Right cardiac atrium (tissue), 5 donors: Measurements from ENCODE around the gene ADGRD1. TPM values are rescaled to one million over a fixed set of nuclear protein-coding genes. Genes with fewer than 3 reads are reported as not detected.
A peak's percentile ranks its signal among the peaks of the same experiment; 100 is the strongest.

Source experiments
- ATAC-seq, 2 donors: fragments of 200-7000 bp; cut with Tn5 transposase; one replicate each; pipeline versions ENCODE4 v1.8.0 to v1.9.1; 2020; ENCODE audit warnings: moderate library complexity in 2 of 2, mild to moderate bottlenecking in 1 of 2
- DNase-seq, 3 donors: peaks; one replicate each; pipeline ENCODE4 v3.0.0-alpha.2; 2020
- H3K27ac ChIP-seq: one replicate; pipeline ENCODE4 v1.5.1; 2013; ENCODE audit warnings: mild to moderate bottlenecking, low read length, control low read depth, moderate library complexity
- H3K27me3 ChIP-seq: one replicate; pipeline ENCODE4 v1.6.1; 2013; ENCODE audit not compliant: control insufficient read depth, insufficient read depth
- H3K4me1 ChIP-seq: one replicate; pipeline ENCODE4 v1.6.1; 2013; ENCODE audit warnings: low read length; ENCODE audit not compliant: control insufficient read depth, insufficient read depth
- H3K4me3 ChIP-seq: one replicate; pipeline ENCODE4 v1.5.1; 2013; ENCODE audit warnings: low read length, control low read depth
- H3K9me3 ChIP-seq: one replicate; pipeline ENCODE4 v1.6.1; 2013; ENCODE audit warnings: low read length; ENCODE audit not compliant: control insufficient read depth
- WGBS: extraction: QIAGEN DNeasy Blood & Tissue Kit; methylation state at CpG from one replicate; pipeline ENCODE4 v1.1.7; 2013; 5-methylcytosine and 5-hydroxymethylcytosine counted together
- intact Hi-C, 4 donors: fragments of 100-400 bp; cut with DNase I; formaldehyde crosslinking; loops; one replicate each; pipeline versions ENCODE4 v1.11.0 to v1.14.0; 2022 to 2023
- polyA plus RNA-seq: library from polyadenylated mRNA; stranded (reverse); fragments of 200-250 nt; gene quantifications from one replicate; pipeline ENCODE4 v1.2.3, GENCODE V29; 2013
- total RNA-seq, 4 donors: library from RNA; stranded (reverse); fragmentation: NEBNext Ultra II Directional; extraction: Animal tissue kit (Norgen Biotek cat#: 25700); gene quantifications; one replicate each; pipeline ENCODE4 v1.2.1, GENCODE V29; 2021
- donor health status: healthy with polysubstance abuse.
- donor health status: DM: no; HTN: yes; CAD: no.
- donor health status: DM: no; HTN: no; CAD: no.
- donor health status: DM: no; HTN: yes; CAD: no; lungs with severe emphysema.
- donor health status: DM: yes; HTN: yes; CAD: no.

Gene ADGRD1
- total and polyA plus RNA-seq, 5 donors = 50.0 to 386 (median 234) TPM

DNA sequence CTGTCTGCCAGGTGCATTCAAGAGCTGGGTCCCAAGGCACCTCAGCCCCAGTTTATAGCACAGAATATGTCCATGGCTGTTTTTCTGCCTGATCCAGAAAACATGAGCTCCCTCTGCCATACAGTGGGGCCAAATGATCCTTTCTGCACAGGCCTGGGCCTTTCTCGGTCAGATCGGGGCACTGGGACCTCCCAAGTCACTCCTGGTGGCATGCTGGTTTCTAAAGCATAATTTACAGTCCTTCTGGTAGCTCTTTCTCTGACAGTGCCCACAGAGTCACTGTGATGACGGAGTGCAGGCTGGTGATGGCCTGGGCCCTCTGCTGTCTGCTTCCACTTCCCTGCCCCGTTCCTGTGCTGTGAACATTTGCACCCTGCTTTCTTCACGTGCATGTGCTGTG, 99.2 kb downstream of the ADGRD1 start:
- ATAC-seq = no peak
- Histone ChIP-seq H3K9me3 (no peaks in the 10 kb centered on the region), H3K27ac (no peak overlapping the region), H3K4me1 (peaks cover 16% of the 10 kb centered on the region), H3K27me3 (no peaks in the 10 kb centered on the region), H3K4me3 (no peak overlapping the region)
- intact Hi-C loops = no loop called here
- 78% methylated on average over 5 of the region's 5 CpGs for WGBS
- DNase-seq = peak in 1 of 3 donors; percentile 20

DNA sequence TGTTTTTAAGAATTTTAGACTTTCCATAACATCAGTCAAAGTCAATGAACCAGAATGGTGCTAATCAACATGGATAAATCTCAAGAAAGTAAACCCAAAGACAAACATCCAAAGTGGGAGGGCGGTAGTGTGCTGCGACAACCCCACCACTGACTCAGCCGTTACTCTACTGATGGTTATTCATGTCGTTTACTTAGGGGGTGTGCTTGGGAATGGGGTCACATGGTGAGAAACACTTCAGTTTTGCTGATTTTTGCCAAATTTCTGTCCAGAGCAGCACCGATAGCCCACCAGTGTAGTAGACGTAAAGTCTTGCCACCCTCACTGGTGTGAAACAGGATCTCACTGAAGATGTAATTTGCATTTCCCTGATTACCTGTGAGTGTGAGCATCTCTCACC, 99.9 kb downstream of the ADGRD1 start:
- 87% methylated on average over 6 of the region's 6 CpGs for WGBS
- H3K27me3 ChIP-seq = no peaks in the 10 kb centered on the region
- no peak for DNase-seq
- peaks cover 12% of the 10 kb centered on the region for H3K4me1 ChIP-seq
- no peaks in the 10 kb centered on the region for H3K9me3 ChIP-seq
- no peak overlapping the region for H3K4me3 ChIP-seq
- no peak for ATAC-seq
- intact Hi-C loops = no loop called here
- H3K27ac ChIP-seq = no peak overlapping the region

DNA sequence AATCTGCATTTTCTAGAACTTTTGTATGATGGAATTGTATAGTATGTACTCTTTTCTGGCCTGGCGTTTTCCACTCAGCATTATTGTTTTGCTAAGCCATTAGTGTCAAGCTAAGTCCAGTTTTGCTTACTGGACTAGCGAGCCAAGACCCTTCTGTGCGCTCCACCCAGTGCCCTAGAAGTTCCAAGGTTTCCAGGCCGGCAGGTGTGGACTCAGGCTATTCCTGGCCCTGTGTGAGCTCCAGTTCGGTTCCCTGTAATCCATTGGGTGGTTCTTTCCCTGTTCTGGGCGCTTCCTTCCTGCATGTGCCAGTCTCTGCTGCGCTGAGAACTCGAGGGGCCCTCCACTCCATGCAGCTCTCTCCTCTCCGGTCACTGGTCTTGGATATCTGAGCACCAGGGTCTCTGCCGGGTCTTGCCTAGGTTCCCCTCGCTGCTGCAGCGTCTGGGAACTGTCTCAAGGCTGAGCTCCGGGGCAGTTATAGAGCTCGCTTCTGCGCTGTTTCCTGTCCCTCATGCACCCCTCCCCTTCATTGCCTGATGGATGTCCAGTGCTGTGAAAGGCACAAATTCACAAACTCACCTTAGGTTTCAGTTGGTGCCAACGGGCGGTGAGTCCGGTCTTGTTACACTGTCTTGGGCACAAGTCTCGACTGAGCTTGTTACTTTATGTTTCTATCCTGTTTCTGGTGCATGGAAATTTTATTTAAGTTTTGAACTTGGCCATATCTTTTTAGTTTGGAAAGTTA, 100.8 kb downstream of the ADGRD1 start:
- H3K27ac ChIP-seq = no peak overlapping the region
- H3K4me3 ChIP-seq = no peak overlapping the region
- intact Hi-C loops = no loop called here
- H3K9me3 ChIP-seq = no peaks in the 10 kb centered on the region
- no peaks in the 10 kb centered on the region for H3K27me3 ChIP-seq
- 82% methylated on average over 19 of the region's 19 CpGs for WGBS
- H3K4me1 ChIP-seq = peaks cover 8% of the 10 kb centered on the region
- ATAC-seq = no peak
- DNase-seq = peak in 1 of 3 donors; percentile 30

DNA sequence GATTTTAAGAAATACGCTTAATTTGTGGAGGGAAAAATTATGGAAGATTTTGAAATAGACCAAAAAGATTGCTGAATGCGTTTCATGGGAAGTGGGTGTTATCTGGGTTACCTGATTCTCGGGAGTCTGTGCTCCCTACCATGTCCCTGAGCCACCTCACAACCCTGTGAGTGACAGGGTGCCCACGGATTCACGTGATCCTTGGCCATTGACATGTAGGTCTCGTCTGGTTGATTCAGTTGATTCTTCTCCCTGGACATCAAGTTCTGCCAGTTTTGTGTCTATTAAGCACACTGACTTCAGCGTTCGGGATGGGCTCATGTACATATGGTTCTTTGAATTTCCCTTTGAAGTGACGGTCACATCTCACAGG, 101.4 kb downstream of the ADGRD1 start:
- Histone ChIP-seq H3K27ac (no peak overlapping the region), H3K4me3 (no peak overlapping the region), H3K9me3 (no peaks in the 10 kb centered on the region), H3K27me3 (no peaks in the 10 kb centered on the region), H3K4me1 (peaks cover 2% of the 10 kb centered on the region)
- ATAC-seq = no peak
- WGBS = 83% methylated on average over 9 of the region's 9 CpGs
- peak in 1 of 3 donors; percentile 5 for DNase-seq
- intact Hi-C loops = no loop called here

DNA sequence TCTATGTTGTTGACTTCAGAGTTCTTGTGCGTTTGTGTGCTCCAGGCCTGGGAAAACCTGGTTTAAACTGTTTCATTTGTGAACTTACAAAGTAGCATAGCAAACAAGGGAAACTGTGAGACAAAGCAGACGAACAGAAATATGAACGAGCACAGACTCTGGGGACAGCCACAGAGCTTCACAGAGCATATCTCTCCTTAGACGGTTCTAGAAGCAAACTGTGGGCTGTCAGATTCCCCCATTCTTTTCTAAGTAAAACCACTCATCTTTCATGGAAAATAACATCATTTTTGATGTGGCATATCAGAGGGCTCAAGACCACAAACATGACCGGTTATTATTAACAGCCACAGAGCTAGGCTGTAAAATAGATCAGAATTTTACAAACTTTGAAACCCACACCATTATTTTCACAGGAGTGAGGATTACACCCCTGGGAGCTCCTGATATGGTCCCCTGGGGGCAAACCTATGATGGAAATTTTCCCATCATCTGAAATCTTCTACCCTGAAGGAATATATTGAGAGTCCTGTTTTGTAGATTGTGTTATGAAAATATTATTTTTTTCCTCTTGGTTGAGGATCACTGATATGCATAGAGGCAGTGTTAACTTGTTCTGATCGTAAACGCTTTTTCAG, 102.0 kb downstream of the ADGRD1 start:
- intact Hi-C loops = no loop called here
- DNase-seq = no peak
- Histone ChIP-seq H3K4me1 (peaks cover 1% of the 10 kb centered on the region), H3K9me3 (no peaks in the 10 kb centered on the region), H3K27me3 (no peaks in the 10 kb centered on the region), H3K27ac (no peak overlapping the region), H3K4me3 (no peak overlapping the region)
- ATAC-seq = no peak
- 62% methylated on average over 7 of the region's 7 CpGs for WGBS

DNA sequence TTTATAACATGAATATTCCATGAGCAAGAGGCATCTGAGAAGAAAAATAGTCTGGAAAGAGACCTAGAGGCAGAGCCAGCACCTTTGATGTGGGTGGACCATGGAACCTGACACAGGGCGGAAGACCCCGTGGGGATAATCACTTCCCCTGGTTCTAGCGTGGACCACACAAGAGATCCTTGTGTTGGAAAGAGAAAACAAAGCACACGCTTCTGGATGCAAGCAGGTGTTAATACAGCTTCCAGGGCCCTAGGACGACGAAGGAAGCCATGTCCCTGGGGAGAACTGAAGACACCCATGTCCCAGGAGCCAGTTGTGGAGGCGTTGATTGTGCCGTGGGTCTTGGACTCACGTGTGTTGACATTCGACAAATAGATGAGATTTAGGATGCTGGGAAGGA, 102.9 kb downstream of the ADGRD1 start:
- H3K27me3 ChIP-seq = no peaks in the 10 kb centered on the region
- H3K9me3 ChIP-seq = no peaks in the 10 kb centered on the region
- DNase-seq (peak in 1 of 3 donors; percentile 5), ATAC-seq (no peak)
- no peak overlapping the region for H3K4me3 ChIP-seq
- WGBS = 67% methylated on average over 10 of the region's 10 CpGs
- intact Hi-C loops = no loop called here
- H3K27ac ChIP-seq = no peak overlapping the region
- peaks cover 1% of the 10 kb centered on the region for H3K4me1 ChIP-seq

DNA sequence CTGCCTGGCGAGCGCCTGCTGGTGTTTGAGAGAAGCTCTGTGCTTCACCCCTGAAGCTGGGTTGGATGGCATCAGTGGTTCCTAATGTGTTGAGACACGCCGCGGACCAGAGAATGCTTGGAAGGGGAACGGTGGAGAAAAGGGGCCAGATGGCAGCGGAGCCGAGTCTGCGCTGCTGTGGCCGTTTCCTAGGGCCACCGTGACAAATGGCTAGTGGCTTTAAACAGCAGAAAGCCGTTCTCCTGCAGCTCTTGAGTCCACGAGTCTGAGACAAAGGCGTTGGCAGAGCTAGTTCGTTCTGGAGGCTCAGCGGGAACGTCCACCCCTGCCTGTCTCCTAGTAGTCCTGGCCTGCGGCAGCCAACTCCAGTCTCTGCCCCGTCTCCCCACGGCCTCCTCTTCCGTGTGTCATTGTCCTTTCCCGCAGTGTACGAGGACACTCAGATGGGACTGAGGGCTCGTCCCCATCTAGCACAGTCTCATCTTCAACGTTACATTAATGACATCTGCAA, 103.6 kb downstream of the ADGRD1 start:
- peak in 1 of 3 donors; percentile 54 for DNase-seq
- no peak for ATAC-seq
- Histone ChIP-seq H3K4me3 (no peak overlapping the region), H3K27ac (no peak overlapping the region), H3K27me3 (no peaks in the 10 kb centered on the region), H3K9me3 (no peaks in the 10 kb centered on the region), H3K4me1 (peaks cover 1% of the 10 kb centered on the region)
- WGBS = 88% methylated on average over 25 of the region's 25 CpGs
- intact Hi-C loops = no loop called here

DNA sequence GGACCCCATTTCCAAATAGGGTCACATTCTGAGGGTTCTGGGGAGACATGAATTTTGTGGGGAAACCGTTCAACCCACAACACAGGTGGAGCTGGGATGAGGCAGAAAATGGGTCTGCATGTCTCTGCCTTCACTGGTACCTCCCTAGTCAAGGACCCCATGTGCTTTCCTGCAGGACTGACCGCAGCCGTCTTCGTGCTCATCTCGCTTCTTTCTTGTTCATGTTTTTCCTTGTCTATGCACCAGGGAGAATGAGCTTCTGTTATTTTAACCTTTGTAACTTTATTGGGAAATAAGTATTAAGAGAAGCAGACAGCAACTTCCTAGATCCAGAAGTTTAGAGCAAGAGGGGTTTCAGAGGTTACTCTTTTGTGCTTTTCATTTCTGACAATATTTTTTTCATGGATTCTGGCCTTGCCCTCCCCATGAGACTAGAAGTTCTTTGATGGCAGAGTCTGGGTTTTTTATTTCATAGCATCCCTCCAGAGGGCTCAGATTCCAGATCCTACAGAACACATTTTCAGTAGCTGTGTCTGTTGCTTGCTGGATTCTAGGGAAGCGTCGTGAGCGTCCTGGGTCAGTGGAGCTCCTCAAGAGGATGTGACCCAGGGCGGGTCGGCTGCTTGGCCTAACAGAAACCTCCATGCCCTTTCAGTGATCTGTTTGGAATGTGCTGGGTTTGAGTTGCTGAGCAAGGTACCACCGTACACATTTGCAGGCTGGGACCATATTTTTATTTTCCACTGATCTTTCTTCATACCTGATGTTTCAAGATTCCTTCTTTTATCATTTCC, 104.2 kb downstream of the ADGRD1 start:
- peak in 1 of 3 donors; percentile 37 for DNase-seq
- ATAC-seq = no peak
- no peaks in the 10 kb centered on the region for H3K9me3 ChIP-seq
- intact Hi-C loops = no loop called here
- no peak overlapping the region for H3K4me3 ChIP-seq
- no peaks in the 10 kb centered on the region for H3K27me3 ChIP-seq
- H3K4me1 ChIP-seq = peaks cover 1% of the 10 kb centered on the region
- H3K27ac ChIP-seq = no peak overlapping the region
- 78% methylated on average over 11 of the region's 11 CpGs for WGBS

DNA sequence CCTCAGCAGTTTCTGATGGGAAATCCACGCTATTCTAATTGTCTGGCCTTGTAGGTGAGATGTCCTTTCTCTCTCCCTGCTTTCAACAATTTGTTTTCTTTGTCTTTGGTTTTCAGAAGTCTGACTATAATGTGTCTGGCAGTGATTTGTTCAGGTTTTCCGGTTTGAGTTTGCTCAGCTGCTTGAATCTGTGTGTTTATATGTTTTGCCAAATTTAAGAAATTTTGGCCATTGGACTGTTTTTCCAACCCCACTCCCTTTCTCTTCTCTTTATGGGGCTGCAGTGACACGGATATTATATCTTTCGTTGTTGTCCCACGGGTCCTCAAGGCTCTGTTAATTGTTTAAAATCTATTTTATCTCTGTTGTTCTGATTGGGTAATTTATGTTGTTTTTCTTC, 105.0 kb downstream of the ADGRD1 start:
- ATAC-seq (no peak), DNase-seq (no peak)
- Histone ChIP-seq H3K9me3 (no peaks in the 10 kb centered on the region), H3K4me1 (peaks cover 1% of the 10 kb centered on the region), H3K4me3 (no peak overlapping the region), H3K27ac (no peak overlapping the region), H3K27me3 (no peaks in the 10 kb centered on the region)
- intact Hi-C loops = no loop called here
- 46% methylated on average over 5 of the region's 5 CpGs for WGBS

DNA sequence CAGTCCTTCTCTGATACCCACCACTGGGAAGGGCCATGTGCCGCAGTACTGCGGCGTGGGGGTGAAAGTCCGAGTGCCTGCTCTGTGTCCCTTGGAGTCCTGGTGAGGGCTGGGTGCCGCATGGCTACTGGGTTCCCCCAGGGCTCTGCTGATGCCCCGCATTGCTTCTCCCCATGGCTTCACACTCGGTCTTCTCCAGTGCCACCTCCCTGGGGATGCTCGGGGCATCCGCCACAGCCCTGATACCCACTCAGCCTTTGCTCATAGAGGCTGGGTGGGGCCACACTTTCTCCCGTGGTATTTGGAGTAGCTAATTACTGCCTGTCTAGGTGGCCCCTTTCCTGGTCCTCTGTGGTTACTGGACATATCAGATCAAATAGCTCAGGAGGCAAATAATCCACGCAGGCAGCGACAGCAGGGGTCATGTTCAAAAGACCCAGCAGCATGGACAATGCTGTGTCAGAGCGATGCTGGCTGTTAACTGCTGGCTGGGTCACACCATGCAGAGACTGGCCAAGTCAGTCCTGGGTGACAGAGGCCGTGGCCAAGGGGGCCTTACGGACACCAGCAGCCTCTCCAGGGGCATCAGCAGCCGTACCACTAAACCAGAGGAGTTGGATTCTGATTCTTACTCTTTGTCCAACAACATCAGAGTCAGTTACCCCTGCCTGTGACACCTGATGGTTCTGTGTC, 106.5 kb downstream of the ADGRD1 start:
- peaks cover 1% of the 10 kb centered on the region for H3K4me1 ChIP-seq
- DNase-seq (peak in 1 of 3 donors; percentile 38), ATAC-seq (no peak)
- 94% methylated on average over 16 of the region's 16 CpGs for WGBS
- no peaks in the 10 kb centered on the region for H3K9me3 ChIP-seq
- intact Hi-C loops = no loop called here
- no peak overlapping the region for H3K4me3 ChIP-seq
- no peaks in the 10 kb centered on the region for H3K27me3 ChIP-seq
- H3K27ac ChIP-seq = no peak overlapping the region
